Caki2 (cell line): ENCODE data around the gene TUSC2. TPM values are rescaled to one million over a fixed set of nuclear protein-coding genes. Genes with fewer than 3 reads are reported as not detected.

Source experiments
- DNase-seq: peaks from one replicate; pipeline ENCODE4 v3.0.0-alpha.2; 2015; ENCODE audit warnings: low read depth
- in situ Hi-C: cut with HindIII; loops from 2 replicates; pipeline ENCODE4 v1.10.0; 2016; ENCODE audit warnings: low sequenced_read_pairs, low pct_unique_long_range_greater_than_20kb, mixed read lengths
- total RNA-seq: library from RNA; depleted of rRNA; stranded (reverse); fragments of >200 nt; shearing (Covaris generic); gene quantifications from 2 replicates; pipeline ENCODE4 v1.2.3, GENCODE V29; 2014; ENCODE audit warnings: low replicate concordance

TUSC2 gene
- total RNA-seq, 1 experiment from 2014 or later = 19.0 TPM

DNA sequence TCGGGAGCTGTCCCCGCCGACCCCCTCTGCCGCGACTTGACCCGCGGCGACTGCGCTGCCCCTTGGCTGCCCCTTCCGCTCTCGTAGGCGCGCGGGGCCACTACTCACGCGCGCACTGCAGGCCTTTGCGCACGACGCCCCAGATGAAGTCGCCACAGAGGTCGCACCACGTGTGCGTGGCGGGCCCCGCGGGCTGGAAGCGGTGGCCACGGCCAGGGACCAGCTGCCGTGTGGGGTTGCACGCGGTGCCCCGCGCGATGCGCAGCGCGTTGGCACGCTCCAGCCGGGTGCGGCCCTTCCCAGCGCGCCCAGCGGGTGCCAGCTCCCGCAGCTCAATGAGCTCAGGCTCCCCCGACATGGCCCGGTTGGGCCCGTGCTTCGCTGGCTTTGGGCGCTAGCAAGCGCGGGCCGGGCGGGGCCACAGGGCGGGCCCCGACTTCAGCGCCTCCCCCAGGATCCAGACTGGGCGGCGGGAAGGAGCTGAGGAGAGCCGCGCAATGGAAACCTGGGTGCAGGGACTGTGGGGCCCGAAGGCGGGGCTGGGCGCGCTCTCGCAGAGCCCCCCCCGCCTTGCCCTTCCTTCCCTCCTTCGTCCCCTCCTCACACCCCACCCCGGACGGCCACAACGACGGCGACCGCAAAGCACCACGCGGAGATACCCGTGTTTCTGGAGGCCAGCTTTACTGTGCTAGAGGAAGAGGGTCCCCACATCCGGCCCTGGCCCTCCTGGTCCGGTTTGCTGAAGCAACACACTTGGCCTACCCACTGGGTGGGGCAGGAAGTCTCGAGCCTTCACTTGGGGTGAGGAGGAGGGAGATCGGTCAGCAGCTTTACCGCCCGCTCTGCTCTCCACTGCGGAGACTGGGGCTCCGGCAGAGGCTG lies 12.7 kb upstream of the TUSC2 start, which contains the start of gene RASSF1:
Gene RASSF1, minus strand, starts transcription at position 389 of the 882 bp plus-strand sequence. Its CDS starts 31 bp downstream, at position 358.
- no peak for DNase-seq
- in situ Hi-C loops = no loop called here

DNA sequence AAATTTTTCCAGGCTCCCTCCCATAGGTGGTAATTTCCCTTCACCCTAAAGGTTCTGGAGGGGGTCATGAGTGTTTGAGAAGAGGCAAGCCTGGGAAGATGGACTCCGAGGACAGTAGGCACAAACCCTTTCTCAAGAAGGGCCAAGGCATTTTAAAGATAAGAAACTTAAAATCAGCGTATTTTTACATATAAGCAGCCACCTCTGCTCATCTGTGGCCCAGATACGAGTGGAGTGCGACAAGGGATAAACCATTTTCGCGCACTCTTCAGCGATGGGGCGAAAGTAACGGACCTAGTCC lies 12.1 kb upstream of the TUSC2 start:
- no peak for DNase-seq
- in situ Hi-C loops = no loop called here

DNA sequence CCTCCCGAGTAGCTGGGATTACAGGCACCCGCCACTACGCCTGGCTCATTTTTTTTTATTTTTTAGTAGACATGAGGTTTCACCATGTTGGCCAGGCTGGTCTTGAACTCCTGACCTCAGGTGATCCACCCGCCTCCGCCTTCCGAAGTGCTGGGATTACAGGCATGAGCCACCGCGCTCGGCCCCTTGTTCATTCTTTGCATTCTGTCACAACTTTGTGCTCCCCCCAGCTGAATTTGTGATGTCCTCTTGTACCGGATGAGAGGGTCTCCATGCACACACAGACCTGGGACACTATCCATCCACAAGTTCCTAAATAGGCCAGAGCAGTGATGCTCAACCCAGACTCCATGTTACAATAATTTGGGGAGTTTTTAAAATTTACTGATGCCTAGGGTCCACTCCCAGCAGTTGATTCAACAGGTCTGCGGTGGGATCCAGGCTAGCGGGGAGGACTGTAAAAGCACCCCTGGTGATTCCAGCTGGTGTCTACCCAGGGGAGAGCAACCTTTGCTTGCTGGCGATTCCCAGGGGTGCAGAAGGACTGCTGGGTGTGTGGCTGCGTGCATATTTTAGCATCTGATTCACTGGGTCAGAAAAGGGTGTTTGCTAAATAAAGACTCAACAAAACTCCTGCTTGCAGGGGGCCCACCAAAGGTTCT lies 11.6 kb upstream of the TUSC2 start:
- in situ Hi-C loops = no loop called here
- no peak for DNase-seq

- no peak for DNase-seq
- in situ Hi-C loops = no loop called here
Measured at GRCh38 chr3:50338965-50339364, 10.9 kb upstream of the TUSC2 start.

- in situ Hi-C loops = no loop called here
- DNase-seq = peak; percentile 96
Measured at GRCh38 chr3:50337175-50337861, 9.3 kb upstream of the TUSC2 start.

GRCh38 chr3:50336452-50337174 lies 8.6 kb upstream of the TUSC2 start:
- DNase-seq = no peak

GRCh38 chr3:50334339-50335075 lies 6.5 kb upstream of the TUSC2 start:
- in situ Hi-C loops = no loop called here
- DNase-seq = no peak

More at GRCh38 chr3:50336452-50337174, 8.6 kb upstream of the TUSC2 start:
- in situ Hi-C loops = no loop called here

- DNase-seq = no peak
- in situ Hi-C loops = no loop called here
Measured at GRCh38 chr3:50333744-50334328, 5.8 kb upstream of the TUSC2 start.

- in situ Hi-C loops = no loop called here
- no peak for DNase-seq
Measured at GRCh38 chr3:50331364-50331907, 3.4 kb upstream of the TUSC2 start.

- in situ Hi-C loops = no loop called here
- DNase-seq = no peak
Measured at GRCh38 chr3:50330330-50330729, 2.3 kb upstream of the TUSC2 start.

DNA sequence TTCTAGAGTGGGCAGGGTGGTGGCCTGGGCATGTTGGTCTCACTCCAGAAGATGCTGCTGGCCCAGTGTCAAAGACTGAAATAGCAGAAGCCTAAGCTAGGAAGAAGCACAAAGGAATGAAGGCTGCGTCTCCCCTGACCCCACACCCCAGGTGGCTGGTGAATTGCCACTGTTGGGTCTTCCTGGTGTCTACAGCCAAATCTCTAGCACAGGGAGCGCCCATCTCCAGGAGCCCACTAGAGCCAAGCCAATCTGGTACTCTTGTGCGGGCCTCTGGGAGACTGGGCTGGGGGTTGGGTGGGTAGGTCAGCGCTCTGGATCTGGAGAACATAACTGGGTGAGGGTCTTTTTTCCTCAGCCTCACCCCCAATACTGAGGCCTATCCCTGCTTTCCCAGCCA lies 894 bp downstream of the TUSC2 start:
- no peak for DNase-seq
- in situ Hi-C loops = no loop called here

- DNase-seq = no peak
- in situ Hi-C loops = no loop called here
Measured at GRCh38 chr3:50326182-50326541, 1.9 kb downstream of the TUSC2 start.

DNA sequence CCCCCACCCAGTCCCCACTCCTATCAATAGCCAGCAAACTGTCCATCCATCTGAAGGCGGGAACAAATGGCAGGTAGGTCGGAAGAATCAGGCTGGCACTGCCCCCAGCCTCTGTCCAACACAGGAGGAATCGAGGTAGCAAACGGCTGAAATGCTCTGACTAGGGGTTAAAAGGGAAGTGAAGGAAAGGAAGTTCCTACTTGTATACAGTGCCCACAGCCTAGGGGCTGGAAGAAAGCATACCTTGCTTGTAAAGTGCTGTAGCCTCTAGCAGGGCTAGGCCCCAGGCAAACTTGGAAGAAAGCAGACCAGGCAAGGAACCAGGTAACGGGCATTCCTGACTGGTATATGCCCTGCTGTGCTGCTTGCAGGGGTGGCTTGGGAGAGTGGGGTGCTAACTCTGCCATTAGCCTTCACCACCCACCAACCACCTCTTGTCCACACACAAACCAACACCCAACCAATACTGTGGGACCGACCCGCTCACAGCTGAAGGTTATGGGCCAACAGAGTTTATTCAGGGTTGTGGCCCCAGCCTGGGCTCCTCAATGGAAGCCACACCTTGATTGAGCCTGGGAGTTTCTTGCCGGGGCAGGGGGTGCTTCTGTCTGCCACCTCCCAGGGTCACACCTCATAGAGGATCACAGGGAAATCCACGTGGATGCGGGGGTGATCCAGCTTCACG lies 2.4 kb downstream of the TUSC2 start:
- DNase-seq = no peak
- in situ Hi-C loops = no loop called here

DNA sequence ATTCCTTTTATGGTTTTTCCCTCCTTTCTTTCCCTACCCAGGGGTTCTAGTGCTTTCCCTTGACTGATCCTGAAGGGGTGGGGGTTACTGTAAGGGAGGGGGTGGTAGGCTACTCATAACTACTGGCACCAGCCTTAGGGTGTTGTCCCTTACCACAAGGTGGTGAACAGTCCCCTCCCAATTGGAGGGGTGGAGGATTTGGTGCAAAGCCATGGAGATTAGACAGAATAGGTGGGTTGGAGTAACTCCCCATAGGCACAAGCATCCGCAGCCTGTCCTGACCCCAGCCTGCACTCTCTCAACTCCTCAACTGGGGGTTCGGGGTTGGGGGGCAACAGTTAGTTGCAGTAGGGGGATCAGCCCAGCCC lies 2.9 kb downstream of the TUSC2 start:
- no peak for DNase-seq
- in situ Hi-C loops = no loop called here

- DNase-seq = peak; percentile 49
- in situ Hi-C loops = no loop called here
Measured at GRCh38 chr3:50324351-50325112, 3.5 kb downstream of the TUSC2 start.

DNA sequence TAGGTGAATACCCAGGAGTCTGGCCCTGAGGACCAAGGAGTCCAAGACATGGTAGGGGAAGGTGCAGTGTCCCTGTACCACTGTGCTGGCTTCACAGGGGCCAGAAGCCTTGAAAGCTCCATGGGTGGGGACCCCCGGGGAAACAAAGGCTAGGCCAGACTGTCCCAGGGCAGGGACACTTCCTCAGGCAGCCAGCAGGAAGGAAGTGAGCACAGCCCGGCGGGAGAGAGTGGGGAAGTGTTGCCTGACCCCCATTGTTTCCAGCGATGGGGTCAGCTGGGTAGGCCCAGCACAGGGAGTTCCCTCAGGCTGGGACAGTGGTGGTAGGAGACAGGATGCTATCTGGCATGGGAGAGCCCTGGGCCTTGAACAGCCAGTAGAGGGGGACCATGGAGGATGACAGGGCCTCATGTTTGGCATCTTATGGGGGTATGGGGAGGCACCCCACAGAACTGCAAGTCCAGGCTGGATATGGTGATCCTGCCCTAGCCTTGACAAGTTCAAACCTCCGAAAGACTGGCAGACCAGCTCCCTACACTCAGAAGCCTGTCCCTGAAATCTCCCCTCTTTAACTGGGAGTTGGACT lies 4.3 kb downstream of the TUSC2 start:
- DNase-seq = no peak
- in situ Hi-C loops = no loop called here
